Measurements from ENCODE around the gene TTLL13. TPM values are rescaled to one million over a fixed set of nuclear protein-coding genes. Genes with fewer than 3 reads are reported as not detected.
A peak's percentile ranks its signal among the peaks of the same experiment; 100 is the strongest.

The TTLL13 gene
- total RNA-seq, 4 donors from 2014 or later: 0.21 TPM; not detected in 3

- H3K9me3 ChIP-seq: no peaks in the 10 kb centered on the region
- DNase-seq (ENCODE audit: low spot score in 2 of 2): no peak
- no peak overlapping the region for H3K27ac ChIP-seq
- peaks cover 30% of the 10 kb centered on the region for H3K36me3 ChIP-seq
- WGBS: 67% methylated on average over 9 of the region's 9 CpGs
- H3K27me3 ChIP-seq: no peaks in the 10 kb centered on the region
- H3K4me3 ChIP-seq: no peak overlapping the region
- peaks cover 38% of the 10 kb centered on the region for H3K4me1 ChIP-seq
- TF ChIP-seq POLR2A (IDR thresholded peaks at IDR 0.05) (no peak), EP300 (IDR thresholded peaks at IDR 0.05) (no peak), POLR2AphosphoS5 (IDR thresholded peaks at IDR 0.05) (no peak), CTCF (IDR thresholded peaks at IDR 0.05) (no peak)
Observed at GRCh38 chr15:90217671-90218394, 31.5 kb upstream of the TTLL13 start.

GRCh38 chr15:90219421-90220141 lies 29.8 kb upstream of the TTLL13 start:
- no peak for TF ChIP-seq EP300 (IDR thresholded peaks at IDR 0.05)
- peak; percentile 5 to 50 for TF ChIP-seq CTCF (IDR thresholded peaks at IDR 0.05)
- Histone ChIP-seq H3K27ac (no peak overlapping the region), H3K27me3 (no peaks in the 10 kb centered on the region), H3K9me3 (no peaks in the 10 kb centered on the region), H3K4me3 (no peak overlapping the region), H3K4me1 (peaks cover 23% of the 10 kb centered on the region), H3K36me3 (peaks cover 48% of the 10 kb centered on the region)
- 86% methylated on average over 10 of the region's 17 CpGs for WGBS
- DNase-seq (ENCODE audit: low spot score in 2 of 2): no peak

- H3K27ac ChIP-seq: no peak overlapping the region
- H3K36me3 ChIP-seq: peaks cover 66% of the 10 kb centered on the region
- DNase-seq (ENCODE audit: low spot score in 2 of 2): no peak
- 78% methylated on average over 6 of the region's 14 CpGs for WGBS
- TF ChIP-seq CTCF (IDR thresholded peaks at IDR 0.05) (peak; percentile 46 to 67), POLR2AphosphoS5 (IDR thresholded peaks at IDR 0.05) (no peak)
- peaks cover 19% of the 10 kb centered on the region for H3K4me1 ChIP-seq
- H3K4me3 ChIP-seq: no peak overlapping the region
- H3K27me3 ChIP-seq: no peaks in the 10 kb centered on the region
- no peaks in the 10 kb centered on the region for H3K9me3 ChIP-seq
Observed at GRCh38 chr15:90221246-90221900, 28.0 kb upstream of the TTLL13 start.

GRCh38 chr15:90222547-90222946 lies 26.8 kb upstream of the TTLL13 start:
- H3K9me3 ChIP-seq: no peaks in the 10 kb centered on the region
- 83% methylated on average over 2 of the region's 2 CpGs for WGBS
- H3K36me3 ChIP-seq: peaks cover 74% of the 10 kb centered on the region
- no peaks in the 10 kb centered on the region for H3K27me3 ChIP-seq
- H3K4me3 ChIP-seq: no peak overlapping the region
- H3K27ac ChIP-seq: no peak overlapping the region
- peaks cover 17% of the 10 kb centered on the region for H3K4me1 ChIP-seq
- no peak for TF ChIP-seq POLR2A (IDR thresholded peaks at IDR 0.05)
- TF ChIP-seq EP300 (IDR thresholded peaks at IDR 0.05): no peak
- TF ChIP-seq POLR2AphosphoS5 (IDR thresholded peaks at IDR 0.05): no peak
- TF ChIP-seq CTCF (IDR thresholded peaks at IDR 0.05): no peak
- DNase-seq (ENCODE audit: low spot score in 2 of 2): no peak
